H1 (cell line): ENCODE measurements around the gene GAB2.

ENCODE experiments used
- CHD2 ChIP-seq: IDR thresholded peaks from 2 replicates; pipeline ENCODE4 v1.6.1; 2012; ENCODE audit warnings: low read length, improper control_type of control experiment
- GTF2F1 ChIP-seq: IDR thresholded peaks from 2 replicates; pipeline ENCODE4 v1.6.1; 2012; ENCODE audit warnings: low read depth, low read length, improper control_type of control experiment, borderline replicate concordance
- JUN ChIP-seq: IDR thresholded peaks from 2 replicates; pipeline ENCODE4 v1.6.1; 2011; ENCODE audit warnings: low read depth, mild to moderate bottlenecking, improper control_type of control experiment, low read length
- PHF8 ChIP-seq: fragments of 200-600 bp; sonication (generic); conservative IDR thresholded peaks from 2 replicates; pipeline ENCODE4 v1.7.1; 2012; ENCODE audit warnings: low read depth, mild to moderate bottlenecking, inconsistent platforms, low read length, moderate library complexity
- POLR2A ChIP-seq, 2 experiments: IDR thresholded peaks; 1 replicate in 1 of 2; 2 replicates in 1 of 2; pipeline ENCODE4 v1.6.1; 2011; ENCODE audit warnings: low read depth in 2 of 2, low read length in 2 of 2, mild to moderate bottlenecking in 2 of 2; ENCODE audit errors: control extremely low read depth in 1 of 2
- TF ChIP-seq, protein P1 (sequence below), 3 experiments: IDR thresholded peaks; 1 replicate in 2 of 3; 2 replicates in 1 of 3; pipeline versions ENCODE4 v1.5.1 to v1.6.1; 2011; ENCODE audit warnings: low read length in 3 of 3, mild to moderate bottlenecking in 3 of 3, inconsistent platforms in 2 of 3, low read depth in 1 of 3, moderate library complexity in 1 of 3; ENCODE audit not compliant: insufficient read depth in 1 of 3; ENCODE audit errors: control extremely low read depth in 1 of 3

GRCh38 chr11:78209478-78209877 lies 208.1 kb downstream of the GAB2 start:
- TF ChIP-seq, protein P1, sequence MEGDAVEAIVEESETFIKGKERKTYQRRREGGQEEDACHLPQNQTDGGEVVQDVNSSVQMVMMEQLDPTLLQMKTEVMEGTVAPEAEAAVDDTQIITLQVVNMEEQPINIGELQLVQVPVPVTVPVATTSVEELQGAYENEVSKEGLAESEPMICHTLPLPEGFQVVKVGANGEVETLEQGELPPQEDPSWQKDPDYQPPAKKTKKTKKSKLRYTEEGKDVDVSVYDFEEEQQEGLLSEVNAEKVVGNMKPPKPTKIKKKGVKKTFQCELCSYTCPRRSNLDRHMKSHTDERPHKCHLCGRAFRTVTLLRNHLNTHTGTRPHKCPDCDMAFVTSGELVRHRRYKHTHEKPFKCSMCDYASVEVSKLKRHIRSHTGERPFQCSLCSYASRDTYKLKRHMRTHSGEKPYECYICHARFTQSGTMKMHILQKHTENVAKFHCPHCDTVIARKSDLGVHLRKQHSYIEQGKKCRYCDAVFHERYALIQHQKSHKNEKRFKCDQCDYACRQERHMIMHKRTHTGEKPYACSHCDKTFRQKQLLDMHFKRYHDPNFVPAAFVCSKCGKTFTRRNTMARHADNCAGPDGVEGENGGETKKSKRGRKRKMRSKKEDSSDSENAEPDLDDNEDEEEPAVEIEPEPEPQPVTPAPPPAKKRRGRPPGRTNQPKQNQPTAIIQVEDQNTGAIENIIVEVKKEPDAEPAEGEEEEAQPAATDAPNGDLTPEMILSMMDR (IDR thresholded peaks at IDR 0.05; ENCODE audit: control extremely low read depth in 1 of 3, insufficient read depth in 1 of 3, low read depth in 1 of 3, low read length in 3 of 3) = no peak
- no peak for TF ChIP-seq POLR2A (IDR thresholded peaks at IDR 0.05; ENCODE audit: control extremely low read depth in 1 of 2, low read depth in 2 of 2, low read length in 2 of 2)
- TF ChIP-seq PHF8 = no peak
- no peak for TF ChIP-seq GTF2F1
- TF ChIP-seq JUN = no peak
- no peak for TF ChIP-seq CHD2
